ACC112 (cell line): ENCODE data around the gene MMS19.
"Not testable (repeated sequence)": the region's sequence is repeated elsewhere in the genome, so short reads cannot be mapped to it uniquely, and the experiment has no call there.

Source experiments
- H2AFZ ChIP-seq: fragments of 200-600 bp; sonication (generic); one replicate; pipeline ENCODE4 v1.6.0; 2017; ENCODE audit warnings: antibody characterized with exemption, low read length; ENCODE audit not compliant: unreplicated experiment
- H3K27ac ChIP-seq: fragments of 200-600 bp; sonication (generic); 2 replicates; pipeline ENCODE4 v1.5.1; 2014; ENCODE audit warnings: low read depth, mild to moderate bottlenecking, antibody characterized with exemption, low read length, moderate library complexity
- H3K27me3 ChIP-seq: fragments of 200-600 bp; sonication (generic); 2 replicates; pipeline ENCODE4 v1.6.1; 2014; ENCODE audit warnings: mild to moderate bottlenecking, antibody characterized with exemption, low read length, moderate library complexity, mixed read lengths; ENCODE audit not compliant: insufficient read depth
- H3K36me3 ChIP-seq: fragments of 200-600 bp; sonication (generic); 2 replicates; pipeline ENCODE4 v1.6.1; 2016; ENCODE audit warnings: mild to moderate bottlenecking, antibody characterized with exemption, low read length, moderate library complexity, mixed read lengths; ENCODE audit not compliant: insufficient read depth
- H3K4me1 ChIP-seq: fragments of 200-600 bp; sonication (generic); one replicate; pipeline ENCODE4 v1.6.1; 2016; ENCODE audit warnings: low read length, mixed read lengths; ENCODE audit not compliant: insufficient read depth, unreplicated experiment, control insufficient read depth
- H3K4me3 ChIP-seq: fragments of 200-600 bp; sonication (generic); 2 replicates; pipeline ENCODE4 v1.5.1; 2014; ENCODE audit warnings: mild to moderate bottlenecking, low read depth, low read length
- H3K79me2 ChIP-seq: fragments of 200-600 bp; sonication (generic); one replicate; pipeline ENCODE4 v1.6.0; 2016; ENCODE audit warnings: low read length; ENCODE audit not compliant: control insufficient read depth, unreplicated experiment, insufficient read depth

MMS19 gene

GRCh38 chr10:97481071-97481470 is 17.2 kb downstream of the MMS19 start:
- Histone ChIP-seq H3K36me3 (peaks cover 20% of the 10 kb centered on the region), H3K79me2 (peaks cover 26% of the 10 kb centered on the region), H3K27ac (no peak overlapping the region), H3K4me3 (no peak overlapping the region), H3K27me3 (no peaks in the 10 kb centered on the region), H2AFZ (no peak overlapping the region), H3K4me1 (peaks cover 14% of the 10 kb centered on the region)

- Histone ChIP-seq H3K79me2 (peaks cover 20% of the 10 kb centered on the region), H3K4me1 (peaks cover 18% of the 10 kb centered on the region), H2AFZ (no peak overlapping the region), H3K4me3 (no peak overlapping the region), H3K27ac (no peak overlapping the region), H3K36me3 (peaks cover 27% of the 10 kb centered on the region), H3K27me3 (no peaks in the 10 kb centered on the region)
Observed at GRCh38 chr10:97479939-97480338, 18.3 kb downstream of the MMS19 start.

GRCh38 chr10:97479410-97479809 is 18.8 kb downstream of the MMS19 start:
- Histone ChIP-seq H3K36me3 (peaks cover 33% of the 10 kb centered on the region), H3K79me2 (peaks cover 17% of the 10 kb centered on the region)

GRCh38 chr10:97475936-97476594 is 22.2 kb downstream of the MMS19 start:
- H3K27ac ChIP-seq, result peak overlapping the region; percentile 39
- no peaks in the 10 kb centered on the region for H3K79me2 ChIP-seq
- no peak overlapping the region for H2AFZ ChIP-seq
- no peaks in the 10 kb centered on the region for H3K27me3 ChIP-seq
- H3K4me3 ChIP-seq, result no peak overlapping the region
- H3K36me3 ChIP-seq, result peaks cover 35% of the 10 kb centered on the region
- H3K4me1 ChIP-seq, result peaks cover 18% of the 10 kb centered on the region

More at GRCh38 chr10:97479410-97479809, 18.8 kb downstream of the MMS19 start:
- H3K4me1 ChIP-seq, result peaks cover 18% of the 10 kb centered on the region
- not testable (repeated sequence) for H3K27ac ChIP-seq, H3K27me3 ChIP-seq, H2AFZ ChIP-seq, H3K4me3 ChIP-seq

GRCh38 chr10:97474918-97475317 is 23.3 kb downstream of the MMS19 start:
- Histone ChIP-seq H3K4me1 (peaks cover 16% of the 10 kb centered on the region), H3K27me3 (no peaks in the 10 kb centered on the region), H3K4me3 (no peak overlapping the region), H3K27ac (no peak overlapping the region), H3K79me2 (no peaks in the 10 kb centered on the region), H2AFZ (no peak overlapping the region), H3K36me3 (peaks cover 33% of the 10 kb centered on the region)

- not testable (repeated sequence) for H2AFZ ChIP-seq, H3K27ac ChIP-seq
Observed at GRCh38 chr10:97468781-97469180, 29.4 kb downstream of the MMS19 start.

GRCh38 chr10:97468162-97468561 is 30.1 kb downstream of the MMS19 start:
- H3K27ac ChIP-seq, result no peak overlapping the region

More at GRCh38 chr10:97468781-97469180, 29.4 kb downstream of the MMS19 start:
- not testable (repeated sequence) for H3K4me3 ChIP-seq, H3K79me2 ChIP-seq, H3K27me3 ChIP-seq
- Histone ChIP-seq H3K36me3 (peaks cover 31% of the 10 kb centered on the region), H3K4me1 (peaks cover 11% of the 10 kb centered on the region)

GRCh38 chr10:97466755-97467154 is 31.5 kb downstream of the MMS19 start:
- Histone ChIP-seq H3K27me3 (no peaks in the 10 kb centered on the region), H3K4me1 (peaks cover 13% of the 10 kb centered on the region), H3K27ac (no peak overlapping the region), H3K36me3 (peaks cover 44% of the 10 kb centered on the region), H3K4me3 (no peak overlapping the region), H2AFZ (no peak overlapping the region), H3K79me2 (no peaks in the 10 kb centered on the region)

More at GRCh38 chr10:97468162-97468561, 30.1 kb downstream of the MMS19 start:
- H2AFZ ChIP-seq, result no peak overlapping the region
- H3K36me3 ChIP-seq, result peaks cover 31% of the 10 kb centered on the region
- no peaks in the 10 kb centered on the region for H3K27me3 ChIP-seq
- H3K4me1 ChIP-seq, result peaks cover 13% of the 10 kb centered on the region
- no peak overlapping the region for H3K4me3 ChIP-seq
- H3K79me2 ChIP-seq, result no peaks in the 10 kb centered on the region

- no peak overlapping the region for H2AFZ ChIP-seq
- H3K36me3 ChIP-seq, result peaks cover 42% of the 10 kb centered on the region
- no peak overlapping the region for H3K27ac ChIP-seq
- no peaks in the 10 kb centered on the region for H3K79me2 ChIP-seq
- peaks cover 13% of the 10 kb centered on the region for H3K4me1 ChIP-seq
- no peak overlapping the region for H3K4me3 ChIP-seq
- no peaks in the 10 kb centered on the region for H3K27me3 ChIP-seq
Observed at GRCh38 chr10:97465982-97466381, 32.2 kb downstream of the MMS19 start.

- H3K27me3 ChIP-seq, result no peaks in the 10 kb centered on the region
- no peak overlapping the region for H2AFZ ChIP-seq
- peak overlapping the region; percentile 47 for H3K27ac ChIP-seq
- peaks cover 40% of the 10 kb centered on the region for H3K36me3 ChIP-seq
- H3K79me2 ChIP-seq, result no peaks in the 10 kb centered on the region
- H3K4me3 ChIP-seq, result no peak overlapping the region
- peaks cover 13% of the 10 kb centered on the region for H3K4me1 ChIP-seq
Observed at GRCh38 chr10:97464226-97464625, 34.0 kb downstream of the MMS19 start.

- Histone ChIP-seq H3K36me3 (peaks cover 41% of the 10 kb centered on the region), H3K4me3 (no peak overlapping the region), H3K27me3 (no peaks in the 10 kb centered on the region), H3K27ac (peak overlapping the region; percentile 47), H3K79me2 (no peaks in the 10 kb centered on the region), H2AFZ (no peak overlapping the region), H3K4me1 (peaks cover 13% of the 10 kb centered on the region)
Observed at GRCh38 chr10:97463363-97464132, 34.7 kb downstream of the MMS19 start.
